ENCODE results near the gene IPCEF1. TPM values are rescaled to one million over a fixed set of nuclear protein-coding genes. Genes with fewer than 3 reads are reported as not detected.
A peak's percentile ranks its signal among the peaks of the same experiment; 100 is the strongest.

The IPCEF1 gene
- polyA plus RNA-seq, 1 donor from 2014 or later: 3.9 TPM

GRCh38 chr6:154134471-154135147 is 222.0 kb downstream of the IPCEF1 start (continued):
- TF ChIP-seq TAF1 (IDR thresholded peaks at IDR 0.05; ENCODE audit: low read depth) (no peak), POLR2AphosphoS5 (IDR thresholded peaks at IDR 0.05) (no peak)

DNA sequence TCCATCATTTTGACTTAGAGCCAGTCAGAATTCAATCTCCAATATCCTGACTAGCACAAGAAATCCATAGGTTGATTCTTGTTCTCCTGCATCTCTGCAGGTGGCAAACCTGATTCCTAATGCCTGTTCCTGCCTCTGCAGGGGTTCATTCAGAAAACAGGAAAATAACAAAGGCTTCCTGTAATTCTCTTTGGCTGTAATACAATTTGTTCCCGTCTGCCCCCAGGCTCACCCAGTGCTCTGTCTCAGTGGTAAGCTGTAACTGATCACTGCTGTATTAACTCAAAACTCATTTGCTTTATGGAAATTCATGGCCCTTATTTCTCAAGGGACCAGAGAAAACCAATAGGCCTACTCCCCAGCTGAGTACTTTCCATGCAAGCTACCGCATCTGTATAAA is 228.9 kb downstream of the IPCEF1 start:
- H3K4me3 ChIP-seq (ENCODE audit: low read length): no peak overlapping the region
- H3K9me2 ChIP-seq (ENCODE audit: insufficient read depth, low read length): no peaks in the 10 kb centered on the region
- H3K4me2 ChIP-seq (ENCODE audit: low read length): no peak overlapping the region
- no peaks in the 10 kb centered on the region for H3K36me3 ChIP-seq (ENCODE audit: insufficient read depth, low read length)
- TF ChIP-seq, protein P1, sequence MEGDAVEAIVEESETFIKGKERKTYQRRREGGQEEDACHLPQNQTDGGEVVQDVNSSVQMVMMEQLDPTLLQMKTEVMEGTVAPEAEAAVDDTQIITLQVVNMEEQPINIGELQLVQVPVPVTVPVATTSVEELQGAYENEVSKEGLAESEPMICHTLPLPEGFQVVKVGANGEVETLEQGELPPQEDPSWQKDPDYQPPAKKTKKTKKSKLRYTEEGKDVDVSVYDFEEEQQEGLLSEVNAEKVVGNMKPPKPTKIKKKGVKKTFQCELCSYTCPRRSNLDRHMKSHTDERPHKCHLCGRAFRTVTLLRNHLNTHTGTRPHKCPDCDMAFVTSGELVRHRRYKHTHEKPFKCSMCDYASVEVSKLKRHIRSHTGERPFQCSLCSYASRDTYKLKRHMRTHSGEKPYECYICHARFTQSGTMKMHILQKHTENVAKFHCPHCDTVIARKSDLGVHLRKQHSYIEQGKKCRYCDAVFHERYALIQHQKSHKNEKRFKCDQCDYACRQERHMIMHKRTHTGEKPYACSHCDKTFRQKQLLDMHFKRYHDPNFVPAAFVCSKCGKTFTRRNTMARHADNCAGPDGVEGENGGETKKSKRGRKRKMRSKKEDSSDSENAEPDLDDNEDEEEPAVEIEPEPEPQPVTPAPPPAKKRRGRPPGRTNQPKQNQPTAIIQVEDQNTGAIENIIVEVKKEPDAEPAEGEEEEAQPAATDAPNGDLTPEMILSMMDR (IDR thresholded peaks at IDR 0.05; ENCODE audit: poor library complexity, severe bottlenecking): no peak
- TF ChIP-seq REST (IDR thresholded peaks at IDR 0.05; ENCODE audit: borderline replicate concordance): peak; percentile 71
- no peak for TF ChIP-seq MXI1 (conservative IDR thresholded peaks at IDR 0.05; ENCODE audit: poor library complexity, severe bottlenecking)
- TF ChIP-seq RAD21 (conservative IDR thresholded peaks at IDR 0.05): no peak
- H3F3A ChIP-seq (ENCODE audit: insufficient read depth, low read length, poor library complexity, severe bottlenecking): no peaks in the 10 kb centered on the region
- no peak overlapping the region for H2AFZ ChIP-seq (ENCODE audit: low read depth, low read length)
- H3K27ac ChIP-seq (ENCODE audit: low read length): no peak overlapping the region
- H3K9ac ChIP-seq (ENCODE audit: low read length): no peak overlapping the region
- no peaks in the 10 kb centered on the region for H3K9me3 ChIP-seq (ENCODE audit: low read length)
- no peaks in the 10 kb centered on the region for H3K79me2 ChIP-seq (replicated peaks; ENCODE audit: insufficient read depth, low read length)
- H4K20me1 ChIP-seq (ENCODE audit: insufficient read depth): no peaks in the 10 kb centered on the region
- H3K27me3 ChIP-seq (ENCODE audit: insufficient read depth, low read depth, low read length): no peaks in the 10 kb centered on the region

DNA sequence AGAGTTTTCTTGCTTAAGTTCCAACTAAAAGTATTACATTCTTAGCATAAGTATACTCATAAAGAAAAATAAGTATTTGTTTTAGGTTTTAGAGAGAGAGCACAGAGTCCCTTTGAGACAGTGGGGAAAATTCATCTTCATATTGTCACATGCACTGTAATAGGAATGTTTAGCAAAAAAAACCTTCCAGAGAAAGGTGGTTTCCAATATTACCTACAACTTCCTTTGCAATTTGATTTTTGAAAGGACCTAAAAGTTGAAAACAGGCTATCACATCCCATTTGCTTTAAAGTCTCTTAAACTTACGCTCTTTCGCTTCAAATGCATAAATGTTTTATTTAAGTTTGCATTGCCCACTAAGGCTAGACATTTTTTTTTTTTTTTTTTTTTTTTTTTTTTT is 231.2 kb downstream of the IPCEF1 start:
- H3K36me3 ChIP-seq (ENCODE audit: insufficient read depth, low read length): no peaks in the 10 kb centered on the region
- no peaks in the 10 kb centered on the region for H3K27me3 ChIP-seq (ENCODE audit: insufficient read depth, low read depth, low read length)
- no peak overlapping the region for H3K4me3 ChIP-seq (ENCODE audit: low read length)
- H3K9ac ChIP-seq (ENCODE audit: low read length): no peak overlapping the region
- no peaks in the 10 kb centered on the region for H4K20me1 ChIP-seq (ENCODE audit: insufficient read depth)
- no peaks in the 10 kb centered on the region for H3K9me3 ChIP-seq (ENCODE audit: low read length)
- H3K79me2 ChIP-seq (replicated peaks; ENCODE audit: insufficient read depth, low read length): no peaks in the 10 kb centered on the region
- H3K27ac ChIP-seq (ENCODE audit: low read length): no peak overlapping the region
- no peaks in the 10 kb centered on the region for H3K9me2 ChIP-seq (ENCODE audit: insufficient read depth, low read length)
- TF ChIP-seq EP300 (conservative IDR thresholded peaks at IDR 0.05; ENCODE audit: poor library complexity, severe bottlenecking) (no peak), REST (IDR thresholded peaks at IDR 0.05; ENCODE audit: borderline replicate concordance) (no peak), RAD21 (conservative IDR thresholded peaks at IDR 0.05) (no peak), POLR2AphosphoS5 (IDR thresholded peaks at IDR 0.05) (no peak), SMC3 (conservative IDR thresholded peaks at IDR 0.05; ENCODE audit: poor library complexity) (no peak), EZH2 (IDR thresholded peaks at IDR 0.05; ENCODE audit: borderline replicate concordance, insufficient read depth, low read length, poor library complexity, severe bottlenecking) (no peak), MXI1 (conservative IDR thresholded peaks at IDR 0.05; ENCODE audit: poor library complexity, severe bottlenecking) (no peak), TAF1 (IDR thresholded peaks at IDR 0.05; ENCODE audit: low read depth) (no peak)
- TF ChIP-seq, protein P1 (IDR thresholded peaks at IDR 0.05; ENCODE audit: poor library complexity, severe bottlenecking): no peak
- H3F3A ChIP-seq (ENCODE audit: insufficient read depth, low read length, poor library complexity, severe bottlenecking): no peaks in the 10 kb centered on the region
- H3K4me2 ChIP-seq (ENCODE audit: low read length): no peak overlapping the region
- no peak overlapping the region for H2AFZ ChIP-seq (ENCODE audit: low read depth, low read length)
